ENCODE data around the gene AMMECR1. TPM values are rescaled to one million over a fixed set of nuclear protein-coding genes. Genes with fewer than 3 reads are reported as not detected.
A peak's percentile ranks its signal among the peaks of the same experiment; 100 is the strongest.

AMMECR1 gene
- polyA plus RNA-seq, 3 donors: 2.1 to 3.3 (median 2.9) TPM

- H3K27me3 ChIP-seq (ENCODE audit: control insufficient read depth in 2 of 2, insufficient read depth in 2 of 2, low read length in 2 of 2): peaks cover 0 to 2% of the 10 kb centered on the region in 2 donors
- TF ChIP-seq CTCF (IDR thresholded peaks at IDR 0.05): no peak
- peak overlapping the region; percentile 91 for H2AFZ ChIP-seq (ENCODE audit: insufficient read depth, low read depth, low read length, poor library complexity, severe bottlenecking)
- WGBS (ENCODE audit: insufficient coverage): no CpG with 5 or more reads among the region's 12 CpGs
- H3K4me3 ChIP-seq (replicated peaks in 1 of 3; ENCODE audit: low read depth in 2 of 3, low read length in 3 of 3): peak overlapping the region; percentile 74 to 91 (median 88)
- peak overlapping the region in 1 of 2 donors; percentile 81 for H3K27ac ChIP-seq (ENCODE audit: low read depth in 1 of 2, low read length in 2 of 2)
- DNase-seq: no peak
- peaks cover 0 to 9% (median 0%) of the 10 kb centered on the region in 3 donors for H3K27me3 Mint-ChIP-seq (ENCODE audit: low read depth in 3 of 3)
- intact Hi-C loops (cut with micrococcal nuclease): no loop called here
- H3K36me3 Mint-ChIP-seq: no peaks in the 10 kb centered on the region
- peak overlapping the region; percentile 92 for H3K4me3 Mint-ChIP-seq
- H3K79me2 ChIP-seq (ENCODE audit: insufficient read depth, low read length): peaks cover 33% of the 10 kb centered on the region
- peak overlapping the region; percentile 82 for H3K9ac ChIP-seq (ENCODE audit: insufficient read depth, low read length, poor library complexity, severe bottlenecking)
- peak overlapping the region; percentile 70 for H3K4me2 ChIP-seq (replicated peaks; ENCODE audit: extremely low read depth, low read length, poor library complexity, severe bottlenecking)
- no peaks in the 10 kb centered on the region for H3K36me3 ChIP-seq (replicated peaks in 1 of 2; ENCODE audit: control insufficient read depth in 1 of 2, insufficient read depth in 2 of 2, low read length in 2 of 2)
- peaks cover 0 to 9% (median 3%) of the 10 kb centered on the region in 7 donors for H3K9me3 Mint-ChIP-seq
- H4K20me1 ChIP-seq (ENCODE audit: insufficient read depth, low read length): no peaks in the 10 kb centered on the region
- peak overlapping the region in 3 of 7 donors; percentile 73 to 85 (median 75) for H3K27ac Mint-ChIP-seq
- peaks cover 7 to 20% of the 10 kb centered on the region in 2 donors for H3K4me1 ChIP-seq (ENCODE audit: control insufficient read depth in 1 of 2, insufficient read depth in 2 of 2, low read length in 2 of 2)
- no peaks in the 10 kb centered on the region for H3K9me3 ChIP-seq (replicated peaks in 1 of 2; ENCODE audit: control insufficient read depth in 1 of 2, insufficient read depth in 1 of 2, low read length in 2 of 2)
- peaks cover 22% of the 10 kb centered on the region for H3K4me1 Mint-ChIP-seq
These were observed 1.4 kb downstream of the AMMECR1 start for GRCh38 chrX:110316351-110317060.

GRCh38 chrX:110315551-110315950, 2.3 kb downstream of the AMMECR1 start:
- Mint-ChIP-seq H3K36me3 (no peaks in the 10 kb centered on the region), H3K27me3 (ENCODE audit: low read depth in 3 of 3) (peaks cover 0 to 10% (median 0%) of the 10 kb centered on the region in 3 donors), H3K4me1 (peaks cover 26% of the 10 kb centered on the region), H3K9me3 (peaks cover 0 to 9% (median 3%) of the 10 kb centered on the region in 7 donors), H3K27ac (no peak overlapping the region), H3K4me3 (no peak overlapping the region)
- H3K36me3 ChIP-seq (replicated peaks in 1 of 2; ENCODE audit: control insufficient read depth in 1 of 2, insufficient read depth in 2 of 2, low read length in 2 of 2): no peaks in the 10 kb centered on the region
- intact Hi-C loops (cut with micrococcal nuclease): no loop called here
- no peak for DNase-seq
- no peak overlapping the region for H3K4me3 ChIP-seq (replicated peaks in 1 of 3; ENCODE audit: low read depth in 2 of 3, low read length in 3 of 3)
- no peak overlapping the region for H3K9ac ChIP-seq (ENCODE audit: insufficient read depth, low read length, poor library complexity, severe bottlenecking)
- H3K27ac ChIP-seq (ENCODE audit: low read depth in 1 of 2, low read length in 2 of 2): no peak overlapping the region
- H2AFZ ChIP-seq (ENCODE audit: insufficient read depth, low read depth, low read length, poor library complexity, severe bottlenecking): no peak overlapping the region
- WGBS (ENCODE audit: insufficient coverage): no CpG with 5 or more reads among the region's 1 CpG
- peaks cover 8% of the 10 kb centered on the region for H4K20me1 ChIP-seq (ENCODE audit: insufficient read depth, low read length)
- no peaks in the 10 kb centered on the region for H3K9me3 ChIP-seq (replicated peaks in 1 of 2; ENCODE audit: control insufficient read depth in 1 of 2, insufficient read depth in 1 of 2, low read length in 2 of 2)
- peaks cover 0 to 2% of the 10 kb centered on the region in 2 donors for H3K27me3 ChIP-seq (ENCODE audit: control insufficient read depth in 2 of 2, insufficient read depth in 2 of 2, low read length in 2 of 2)
- no peak overlapping the region for H3K4me2 ChIP-seq (replicated peaks; ENCODE audit: extremely low read depth, low read length, poor library complexity, severe bottlenecking)
- TF ChIP-seq CTCF (IDR thresholded peaks at IDR 0.05): no peak
- peaks cover 35% of the 10 kb centered on the region for H3K79me2 ChIP-seq (ENCODE audit: insufficient read depth, low read length)
- H3K4me1 ChIP-seq (ENCODE audit: control insufficient read depth in 1 of 2, insufficient read depth in 2 of 2, low read length in 2 of 2): peaks cover 7 to 20% of the 10 kb centered on the region in 2 donors

All from CD14-positive monocyte (primary cell).